Measurements from ENCODE around the gene CD96. TPM values are rescaled to one million over a fixed set of nuclear protein-coding genes. Genes with fewer than 3 reads are reported as not detected.

The CD96 gene
- total RNA-seq, 1 donor from 2014 or later, result 9.5 TPM

- Histone ChIP-seq H3K4me1 (no peaks in the 10 kb centered on the region), H3K4me3 (no peak overlapping the region), H3K27me3 (no peaks in the 10 kb centered on the region), H3K36me3 (no peaks in the 10 kb centered on the region), H3K9me3 (no peaks in the 10 kb centered on the region), H3K27ac (no peak overlapping the region)
- no peak for TF ChIP-seq CTCF (IDR thresholded peaks at IDR 0.05)
- DNase-seq (no peak), ATAC-seq (no peak)
- intact Hi-C loops (cut with DNase I), result no loop called here
These were observed 153.7 kb downstream of the CD96 start for GRCh38 chr3:111695636-111696117.

GRCh38 chr3:111700054-111700453, 158.1 kb downstream of the CD96 start:
- no peak overlapping the region for H3K27ac ChIP-seq
- no peak for TF ChIP-seq CTCF (IDR thresholded peaks at IDR 0.05)
- H3K36me3 ChIP-seq, result no peaks in the 10 kb centered on the region
- H3K9me3 ChIP-seq, result no peaks in the 10 kb centered on the region
- DNase-seq (no peak), ATAC-seq (no peak)
- H3K27me3 ChIP-seq, result no peaks in the 10 kb centered on the region
- H3K4me3 ChIP-seq, result no peak overlapping the region
- intact Hi-C loops (cut with DNase I), result no loop called here
- no peaks in the 10 kb centered on the region for H3K4me1 ChIP-seq

- ATAC-seq (no peak), DNase-seq (no peak)
- Histone ChIP-seq H3K27ac (no peak overlapping the region), H3K4me1 (no peaks in the 10 kb centered on the region), H3K36me3 (no peaks in the 10 kb centered on the region), H3K27me3 (no peaks in the 10 kb centered on the region), H3K4me3 (no peak overlapping the region), H3K9me3 (no peaks in the 10 kb centered on the region)
- intact Hi-C loops (cut with DNase I), result no loop called here
- no peak for TF ChIP-seq CTCF (IDR thresholded peaks at IDR 0.05)
These were observed 159.4 kb downstream of the CD96 start for GRCh38 chr3:111701292-111701906.

Other genes starting within 250 kb of the CD96 start
- 6.4 TPM for gene ZBED2, start 53.1 kb downstream of the CD96 start, total RNA-seq
- gene PLCXD2, start 132.5 kb downstream of the CD96 start, total RNA-seq, result 12.4 TPM

All from upper lobe of right lung (tissue), 1 donor.